Lower lobe of right lung (tissue), 2 donors: ENCODE results near the gene ATXN7L1. TPM values are rescaled to one million over a fixed set of nuclear protein-coding genes. Genes with fewer than 3 reads are reported as not detected.

ENCODE experiments used
- ATAC-seq, 2 donors: fragments of 200-7000 bp; cut with Tn5 transposase; one replicate each; pipeline ENCODE4 v1.9.1; 2020 to 2022; ENCODE audit warnings: mild to moderate bottlenecking in 2 of 2, moderate library complexity in 2 of 2
- DNase-seq: peaks from one replicate; pipeline ENCODE4 v3.0.0-alpha.2; 2020
- H3K27ac ChIP-seq: fragments of 200-600 bp; one replicate; pipeline ENCODE4 v1.8.0; 2022
- H3K27me3 ChIP-seq: fragments of 200-600 bp; one replicate; pipeline ENCODE4 v1.8.0; 2022; ENCODE audit warnings: low read depth
- H3K36me3 ChIP-seq: fragments of 200-600 bp; one replicate; pipeline ENCODE4 v1.8.0; 2022; ENCODE audit warnings: mild to moderate bottlenecking
- H3K4me1 ChIP-seq: fragments of 200-600 bp; one replicate; pipeline ENCODE4 v1.8.0; 2022
- H3K4me3 ChIP-seq: fragments of 200-600 bp; one replicate; pipeline ENCODE4 v1.8.0; 2022; ENCODE audit warnings: mild to moderate bottlenecking
- H3K9me3 ChIP-seq: fragments of 200-600 bp; one replicate; pipeline ENCODE4 v1.8.0; 2022
- CTCF ChIP-seq: fragments of 200-600 bp; IDR thresholded peaks from one replicate; pipeline ENCODE4 v1.8.0; 2022; ENCODE audit warnings: antibody characterized with exemption, mild to moderate bottlenecking
- intact Hi-C: fragments of 100-400 bp; cut with DNase I; formaldehyde crosslinking; loops from one replicate; pipeline ENCODE4 v1.11.0; 2022
- total RNA-seq: library from RNA; stranded (reverse); fragmentation: NEBNext Ultra II Directional; extraction: Animal tissue kit (Norgen Biotek cat#: 25700); gene quantifications from one replicate; pipeline ENCODE4 v1.2.1, GENCODE V29; 2021
- donor health status: DM: no; HTN: yes; CAD: no; lungs with severe emphysema.

The ATXN7L1 gene
- total RNA-seq, 1 donor from 2014 or later, result 17.7 TPM

GRCh38 chr7:105902325-105902911, 26.0 kb upstream of the ATXN7L1 start:
- DNase-seq (no peak), ATAC-seq (no peak)
- no peaks in the 10 kb centered on the region for H3K4me1 ChIP-seq
- intact Hi-C loops, result no loop called here
- no peaks in the 10 kb centered on the region for H3K36me3 ChIP-seq
- TF ChIP-seq CTCF, result no peak
- no peak overlapping the region for H3K4me3 ChIP-seq
- H3K27me3 ChIP-seq, result no peaks in the 10 kb centered on the region
- no peak overlapping the region for H3K27ac ChIP-seq
- H3K9me3 ChIP-seq, result no peaks in the 10 kb centered on the region

- intact Hi-C loops, result no loop called here
- ATAC-seq (no peak), DNase-seq (no peak)
- no peaks in the 10 kb centered on the region for H3K36me3 ChIP-seq
- TF ChIP-seq CTCF, result no peak
- no peaks in the 10 kb centered on the region for H3K4me1 ChIP-seq
- H3K4me3 ChIP-seq, result no peak overlapping the region
- H3K9me3 ChIP-seq, result no peaks in the 10 kb centered on the region
- no peaks in the 10 kb centered on the region for H3K27me3 ChIP-seq
- no peak overlapping the region for H3K27ac ChIP-seq
Observed at GRCh38 chr7:105897999-105898398, 21.6 kb upstream of the ATXN7L1 start.

GRCh38 chr7:105896407-105896911, 20.1 kb upstream of the ATXN7L1 start:
- ATAC-seq (peak; percentile 96 to 98), DNase-seq (peak; percentile 56)
- Histone ChIP-seq H3K9me3 (no peaks in the 10 kb centered on the region), H3K27ac (no peak overlapping the region), H3K4me3 (no peak overlapping the region), H3K27me3 (no peaks in the 10 kb centered on the region), H3K4me1 (no peaks in the 10 kb centered on the region), H3K36me3 (no peaks in the 10 kb centered on the region)
- no peak for TF ChIP-seq CTCF
- intact Hi-C loops, result no loop called here

GRCh38 chr7:105894131-105894530, 17.7 kb upstream of the ATXN7L1 start:
- H3K27ac ChIP-seq, result no peak overlapping the region
- DNase-seq (no peak), ATAC-seq (no peak)
- intact Hi-C loops, result no loop called here
- H3K4me1 ChIP-seq, result no peaks in the 10 kb centered on the region
- no peaks in the 10 kb centered on the region for H3K36me3 ChIP-seq
- no peak overlapping the region for H3K4me3 ChIP-seq
- TF ChIP-seq CTCF, result no peak
- H3K27me3 ChIP-seq, result no peaks in the 10 kb centered on the region
- H3K9me3 ChIP-seq, result no peaks in the 10 kb centered on the region

GRCh38 chr7:105892387-105892786, 16.0 kb upstream of the ATXN7L1 start:
- ATAC-seq, result no peak
- Histone ChIP-seq H3K36me3 (no peaks in the 10 kb centered on the region), H3K27ac (no peak overlapping the region), H3K9me3 (no peaks in the 10 kb centered on the region), H3K4me3 (no peak overlapping the region), H3K27me3 (no peaks in the 10 kb centered on the region), H3K4me1 (no peaks in the 10 kb centered on the region)
- no peak for TF ChIP-seq CTCF
- intact Hi-C loops, result no loop called here
- no peak for DNase-seq
